Body of pancreas (tissue), 4 donors: ENCODE results near the gene UGDH. TPM values are rescaled to one million over a fixed set of nuclear protein-coding genes. Genes with fewer than 3 reads are reported as not detected.

ENCODE experiments used
- ATAC-seq: fragments of 150-250 bp; one replicate; pipeline ENCODE4 v1.9.1; 2016
- DNase-seq, 4 donors: peaks; one replicate each; pipeline ENCODE4 v3.0.0-alpha.2; 2019
- H3K27ac ChIP-seq, 4 donors: fragments of 200-600 bp; sonication (generic); 1 replicate in 3 of 4; 2 replicates in 1 of 4; pipeline versions ENCODE4 v1.5.1 to v1.6.1; 2016 to 2019; ENCODE audit warnings: mild to moderate bottlenecking in 1 of 4, mixed read lengths in 1 of 4, moderate library complexity in 1 of 4
- H3K27me3 ChIP-seq, 2 donors: fragments of 200-600 bp; sonication (generic); one replicate each; pipeline ENCODE4 v1.6.0; 2016; ENCODE audit warnings: mild to moderate bottlenecking in 1 of 2
- H3K36me3 ChIP-seq, 2 donors: fragments of 200-600 bp; sonication (generic); replicated peaks in 1 of 2; 2 replicates each; pipeline ENCODE4 v1.5.1; 2016; ENCODE audit warnings: low read depth in 2 of 2; ENCODE audit not compliant: insufficient read depth in 1 of 2
- H3K4me1 ChIP-seq: fragments of 200-600 bp; sonication (generic); one replicate; pipeline ENCODE4 v1.6.0; 2016
- H3K4me3 ChIP-seq, 2 donors: fragments of 200-600 bp; sonication (generic); 1 replicate in 1 of 2; 2 replicates in 1 of 2; pipeline ENCODE4 v1.5.1; 2016 to 2019
- H3K9me3 ChIP-seq, 3 donors: fragments of 200-600 bp; sonication (generic); 1 replicate in 2 of 3; 2 replicates in 1 of 3; pipeline ENCODE4 v1.5.1; 2016
- POLR2A ChIP-seq, 3 donors: fragments of 450-650 bp; IDR thresholded peaks; one replicate each; pipeline ENCODE4 v1.6.1; 2016; ENCODE audit warnings: antibody characterized with exemption in 3 of 3, mild to moderate bottlenecking in 2 of 3
- whole genome bisulfite sequencing, 2 donors: methylation state at CpG; one replicate each; pipeline ENCODE4 v1.1.5; 2017; 5-methylcytosine and 5-hydroxymethylcytosine counted together
- intact Hi-C: fragments of 100-400 bp; cut with DNase I; formaldehyde crosslinking; loops from one replicate; pipeline ENCODE4 v1.15.1; 2023
- total RNA-seq, 2 donors: library from RNA; depleted of rRNA; stranded (reverse); fragments of >200 nt; gene quantifications; one replicate each; pipeline ENCODE4 v1.1.0, GENCODE V29; 2016
- TF ChIP-seq, protein P1 (sequence below), 7 experiments: fragments of 450-650 bp in 4 of 7; fragments of 200-600 bp in 3 of 7; sonication (generic) in 3 of 7; IDR thresholded peaks; one replicate each; pipeline ENCODE4 v1.5.1; 2016 to 2019; ENCODE audit warnings: antibody characterized with exemption in 7 of 7

UGDH gene
- total RNA-seq, 2 donors from 2014 or later: 71.1 to 107 TPM

DNA sequence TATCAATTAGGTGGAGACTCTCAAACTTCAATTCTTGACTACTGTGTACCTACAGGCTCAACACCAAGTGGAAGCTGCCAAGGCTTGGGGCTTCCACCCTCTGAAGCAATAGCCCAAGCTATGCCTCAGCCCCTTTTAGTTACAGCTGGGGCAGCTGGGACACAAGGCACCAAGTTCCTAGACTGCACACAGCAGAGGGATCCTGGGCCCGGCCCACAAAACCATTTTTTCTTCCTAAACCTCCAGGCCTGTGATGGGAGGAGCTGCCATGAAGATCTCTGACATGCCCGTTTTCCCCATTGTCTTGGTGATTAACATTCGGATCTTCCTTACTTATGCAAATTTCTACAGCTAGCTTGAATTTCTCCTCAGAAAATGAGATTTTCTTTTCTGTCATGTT, 3.4 kb upstream of the UGDH start:
- Histone ChIP-seq H3K4me1 (peaks cover 10% of the 10 kb centered on the region), H3K27me3 (no peaks in the 10 kb centered on the region), H3K36me3 (peaks cover 0 to 4% of the 10 kb centered on the region in 2 donors), H3K9me3 (no peaks in the 10 kb centered on the region), H3K27ac (no peak overlapping the region), H3K4me3 (no peak overlapping the region)
- no peak for DNase-seq
- intact Hi-C loops: no loop called here
- WGBS, 2 donors: 98 to 100% methylated on average over 3 of the region's 3 CpGs
- TF ChIP-seq POLR2A (IDR thresholded peaks at IDR 0.05): no peak
- TF ChIP-seq, protein P1, sequence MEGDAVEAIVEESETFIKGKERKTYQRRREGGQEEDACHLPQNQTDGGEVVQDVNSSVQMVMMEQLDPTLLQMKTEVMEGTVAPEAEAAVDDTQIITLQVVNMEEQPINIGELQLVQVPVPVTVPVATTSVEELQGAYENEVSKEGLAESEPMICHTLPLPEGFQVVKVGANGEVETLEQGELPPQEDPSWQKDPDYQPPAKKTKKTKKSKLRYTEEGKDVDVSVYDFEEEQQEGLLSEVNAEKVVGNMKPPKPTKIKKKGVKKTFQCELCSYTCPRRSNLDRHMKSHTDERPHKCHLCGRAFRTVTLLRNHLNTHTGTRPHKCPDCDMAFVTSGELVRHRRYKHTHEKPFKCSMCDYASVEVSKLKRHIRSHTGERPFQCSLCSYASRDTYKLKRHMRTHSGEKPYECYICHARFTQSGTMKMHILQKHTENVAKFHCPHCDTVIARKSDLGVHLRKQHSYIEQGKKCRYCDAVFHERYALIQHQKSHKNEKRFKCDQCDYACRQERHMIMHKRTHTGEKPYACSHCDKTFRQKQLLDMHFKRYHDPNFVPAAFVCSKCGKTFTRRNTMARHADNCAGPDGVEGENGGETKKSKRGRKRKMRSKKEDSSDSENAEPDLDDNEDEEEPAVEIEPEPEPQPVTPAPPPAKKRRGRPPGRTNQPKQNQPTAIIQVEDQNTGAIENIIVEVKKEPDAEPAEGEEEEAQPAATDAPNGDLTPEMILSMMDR (IDR thresholded peaks at IDR 0.05): no peak
- no peak for ATAC-seq

DNA sequence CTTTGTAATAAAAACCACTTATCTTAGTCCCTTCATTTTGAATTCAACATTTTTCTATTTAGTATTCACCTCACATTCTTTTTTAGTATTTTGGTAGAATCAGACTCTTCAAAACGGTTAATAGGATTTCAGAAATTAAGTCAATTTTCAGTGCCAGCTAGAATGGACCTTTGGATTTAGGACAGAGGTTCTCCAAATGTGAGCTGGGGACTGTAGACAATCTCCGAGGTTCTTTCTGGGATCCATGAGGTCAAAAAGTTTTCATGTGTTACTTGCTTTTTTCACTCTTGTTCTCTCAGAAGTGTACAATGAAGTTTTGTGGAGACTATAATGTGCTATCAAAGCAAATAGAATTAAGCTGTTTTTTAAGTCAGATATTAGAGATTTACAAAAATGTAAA, 2.3 kb upstream of the UGDH start:
- Histone ChIP-seq H3K9me3 (no peaks in the 10 kb centered on the region), H3K27ac (peak overlapping the region in 2 of 4 donors; percentile 92 to 99), H3K4me3 (no peak overlapping the region), H3K36me3 (peaks cover 0 to 4% of the 10 kb centered on the region in 2 donors), H3K27me3 (no peaks in the 10 kb centered on the region), H3K4me1 (peaks cover 13% of the 10 kb centered on the region)
- TF ChIP-seq, protein P1 (IDR thresholded peaks at IDR 0.05): no peak
- TF ChIP-seq POLR2A (IDR thresholded peaks at IDR 0.05): no peak
- intact Hi-C loops: no loop called here
- WGBS, 2 donors: 23 to 44% methylated on average over 2 of the region's 2 CpGs
- ATAC-seq (no peak), DNase-seq (no peak)

DNA sequence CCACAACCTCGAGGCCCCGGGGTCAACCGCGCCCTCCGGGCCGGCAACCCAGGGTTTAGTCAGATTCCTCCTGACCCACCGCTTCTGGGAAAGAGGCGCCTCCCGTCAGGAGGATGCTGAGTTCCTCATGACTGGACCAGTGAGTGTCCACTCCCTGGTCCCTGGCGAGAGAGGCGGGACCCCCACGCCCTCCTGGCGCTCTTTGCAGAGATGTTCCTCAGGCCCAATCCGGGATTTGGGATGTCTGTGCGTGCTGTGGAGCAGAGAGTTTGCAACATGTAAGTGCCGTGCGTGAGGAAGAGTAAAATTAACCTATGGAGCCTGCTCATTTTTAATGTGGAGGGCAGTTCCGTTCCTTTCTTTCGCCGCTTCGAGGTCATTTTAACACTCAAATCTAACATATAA, 824 bp upstream of the UGDH start:
- Histone ChIP-seq H3K27me3 (no peaks in the 10 kb centered on the region), H3K4me1 (peaks cover 19% of the 10 kb centered on the region), H3K27ac (peak overlapping the region; percentile 91 to 99 (median 95)), H3K4me3 (peak overlapping the region; percentile 51), H3K36me3 (peaks cover 0 to 4% of the 10 kb centered on the region in 2 donors), H3K9me3 (no peaks in the 10 kb centered on the region)
- DNase-seq (no peak), ATAC-seq (peak; percentile 13)
- intact Hi-C loops: no loop called here
- 0 to 1% methylated on average over 13 to 21 of the region's 21 CpGs for WGBS, 2 donors
- TF ChIP-seq POLR2A (IDR thresholded peaks at IDR 0.05): no peak
- TF ChIP-seq, protein P1 (IDR thresholded peaks at IDR 0.05): no peak

DNA sequence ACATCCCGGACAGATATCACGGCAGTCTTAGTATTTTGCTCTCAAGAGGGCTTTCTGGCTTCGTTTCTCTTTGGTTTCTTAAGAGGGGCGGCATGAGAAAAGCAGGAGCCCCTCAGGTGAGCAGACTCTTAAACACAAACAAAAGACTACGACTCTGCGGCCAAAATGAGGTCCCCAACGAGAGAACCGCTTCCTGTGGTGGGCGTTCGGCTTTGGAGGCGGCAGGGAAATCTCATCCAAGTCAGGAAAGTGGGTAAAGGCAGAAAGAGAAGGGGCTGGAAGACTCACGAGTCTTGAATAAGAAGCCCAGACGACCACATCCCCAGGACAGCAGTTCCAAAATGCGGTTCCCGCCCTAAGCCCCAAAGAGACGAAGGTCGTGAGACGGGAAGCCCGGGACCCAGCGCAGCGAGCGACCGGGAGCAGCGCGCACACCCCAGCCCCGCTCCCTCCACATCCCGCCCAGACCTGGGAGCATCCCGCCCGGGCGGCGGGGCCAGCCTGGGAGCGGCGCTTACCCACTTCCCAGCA, 409 bp downstream of the UGDH start:
- no peak for ATAC-seq
- no peaks in the 10 kb centered on the region for H3K27me3 ChIP-seq
- TF ChIP-seq, protein P1 (IDR thresholded peaks at IDR 0.05): no peak
- no peak for TF ChIP-seq POLR2A (IDR thresholded peaks at IDR 0.05)
- no peak for DNase-seq
- peaks cover 19% of the 10 kb centered on the region for H3K4me1 ChIP-seq
- H3K9me3 ChIP-seq: no peaks in the 10 kb centered on the region
- H3K36me3 ChIP-seq: no peaks in the 10 kb centered on the region
- intact Hi-C loops: no loop called here
- WGBS, 2 donors: 0 to 1% methylated on average over 13 to 33 of the region's 33 CpGs
- peak overlapping the region; percentile 51 to 86 for H3K4me3 ChIP-seq
- H3K27ac ChIP-seq: peak overlapping the region; percentile 87 to 99 (median 94)
